ENCODE results near the gene NUP62.

NUP62 gene

GRCh38 chr19:49877020-49877878 lies 52.1 kb downstream of the NUP62 start, which contains the start of the genes AKT1S1 and TBC1D17:
Gene AKT1S1, minus strand, starts transcription at chr19:49877355. Its CDS starts 4,060 bp downstream, at chr19:49873295.
Gene TBC1D17, plus strand, starts transcription at chr19:49877702. Its CDS starts 22 bp downstream, at chr19:49877724.
- peak; percentile 89 for ATAC-seq
- Mint-ChIP-seq H3K4me3 (no peak within 1 kb of the TSS), H3K4me1 (peaks cover 34% of the 10 kb centered on the region), H3K9me3 (no peaks in the 10 kb centered on the region), H3K27me3 (no peaks in the 10 kb centered on the region), H3K36me3 (peaks cover 36% of the 10 kb centered on the region), H3K27ac (no peak within 1 kb of the TSS)

- Mint-ChIP-seq H3K4me3 (no peak overlapping the region), H3K4me1 (peaks cover 37% of the 10 kb centered on the region), H3K27me3 (no peaks in the 10 kb centered on the region), H3K27ac (no peak overlapping the region), H3K36me3 (peaks cover 29% of the 10 kb centered on the region), H3K9me3 (no peaks in the 10 kb centered on the region)
- ATAC-seq, result peak; percentile 79
These were observed 52.8 kb downstream of the NUP62 start for GRCh38 chr19:49876422-49877019.

GRCh38 chr19:49875857-49876421 lies 53.4 kb downstream of the NUP62 start:
- peak; percentile 9 for ATAC-seq
- peaks cover 23% of the 10 kb centered on the region for H3K36me3 Mint-ChIP-seq
- H3K27ac Mint-ChIP-seq, result no peak overlapping the region
- no peak overlapping the region for H3K4me3 Mint-ChIP-seq
- H3K9me3 Mint-ChIP-seq, result no peaks in the 10 kb centered on the region
- no peaks in the 10 kb centered on the region for H3K27me3 Mint-ChIP-seq
- H3K4me1 Mint-ChIP-seq, result peaks cover 37% of the 10 kb centered on the region

GRCh38 chr19:49875177-49875576 lies 54.1 kb downstream of the NUP62 start:
- Mint-ChIP-seq H3K27ac (no peak overlapping the region), H3K9me3 (no peaks in the 10 kb centered on the region), H3K4me3 (no peak overlapping the region), H3K4me1 (peaks cover 45% of the 10 kb centered on the region), H3K27me3 (no peaks in the 10 kb centered on the region), H3K36me3 (peaks cover 15% of the 10 kb centered on the region)
- no peak for ATAC-seq

- peaks cover 47% of the 10 kb centered on the region for H3K4me1 Mint-ChIP-seq
These were observed 54.7 kb downstream of the NUP62 start for GRCh38 chr19:49874503-49875157.

GRCh38 chr19:49873834-49874233 lies 55.5 kb downstream of the NUP62 start:
- no peak for ATAC-seq
- Mint-ChIP-seq H3K27me3 (no peaks in the 10 kb centered on the region), H3K27ac (no peak overlapping the region), H3K9me3 (no peaks in the 10 kb centered on the region), H3K4me1 (peaks cover 43% of the 10 kb centered on the region), H3K4me3 (no peak overlapping the region), H3K36me3 (peaks cover 6% of the 10 kb centered on the region)

More at GRCh38 chr19:49874503-49875157, 54.7 kb downstream of the NUP62 start:
- Mint-ChIP-seq H3K27ac (no peak overlapping the region), H3K36me3 (peaks cover 12% of the 10 kb centered on the region), H3K27me3 (no peaks in the 10 kb centered on the region), H3K4me3 (no peak overlapping the region), H3K9me3 (no peaks in the 10 kb centered on the region)
- no peak for ATAC-seq

- H3K27me3 Mint-ChIP-seq, result no peaks in the 10 kb centered on the region
- no peak for ATAC-seq
- H3K27ac Mint-ChIP-seq, result no peak overlapping the region
- H3K4me1 Mint-ChIP-seq, result peaks cover 38% of the 10 kb centered on the region
- H3K36me3 Mint-ChIP-seq, result peaks cover 3% of the 10 kb centered on the region
- H3K4me3 Mint-ChIP-seq, result no peak overlapping the region
- no peaks in the 10 kb centered on the region for H3K9me3 Mint-ChIP-seq
These were observed 56.2 kb downstream of the NUP62 start for GRCh38 chr19:49873129-49873521.

GRCh38 chr19:49872245-49873128 lies 56.8 kb downstream of the NUP62 start:
- H3K4me3 Mint-ChIP-seq, result no peak overlapping the region

GRCh38 chr19:49871349-49871985 lies 57.8 kb downstream of the NUP62 start:
- Mint-ChIP-seq H3K4me1 (peaks cover 49% of the 10 kb centered on the region), H3K27ac (peak overlapping the region; percentile 45), H3K4me3 (no peak overlapping the region), H3K36me3 (peaks cover 5% of the 10 kb centered on the region), H3K27me3 (no peaks in the 10 kb centered on the region), H3K9me3 (no peaks in the 10 kb centered on the region)
- ATAC-seq, result no peak

More at GRCh38 chr19:49872245-49873128, 56.8 kb downstream of the NUP62 start:
- Mint-ChIP-seq H3K4me1 (peaks cover 41% of the 10 kb centered on the region), H3K27me3 (no peaks in the 10 kb centered on the region), H3K36me3 (no peaks in the 10 kb centered on the region), H3K27ac (peak overlapping the region; percentile 45), H3K9me3 (no peaks in the 10 kb centered on the region)
- no peak for ATAC-seq

- ATAC-seq, result no peak
- H3K27me3 Mint-ChIP-seq, result no peaks in the 10 kb centered on the region
- peaks cover 13% of the 10 kb centered on the region for H3K36me3 Mint-ChIP-seq
- peaks cover 53% of the 10 kb centered on the region for H3K4me1 Mint-ChIP-seq
- H3K27ac Mint-ChIP-seq, result no peak overlapping the region
- no peaks in the 10 kb centered on the region for H3K9me3 Mint-ChIP-seq
- no peak overlapping the region for H3K4me3 Mint-ChIP-seq
These were observed 58.9 kb downstream of the NUP62 start for GRCh38 chr19:49870309-49870901.

- no peaks in the 10 kb centered on the region for H3K27me3 Mint-ChIP-seq
- peaks cover 18% of the 10 kb centered on the region for H3K36me3 Mint-ChIP-seq
- H3K4me3 Mint-ChIP-seq, result no peak overlapping the region
- no peaks in the 10 kb centered on the region for H3K9me3 Mint-ChIP-seq
- no peak overlapping the region for H3K27ac Mint-ChIP-seq
- H3K4me1 Mint-ChIP-seq, result peaks cover 53% of the 10 kb centered on the region
- peak; percentile 87 for ATAC-seq
These were observed 59.6 kb downstream of the NUP62 start for GRCh38 chr19:49869484-49870308.

- ATAC-seq, result peak; percentile 31
- H3K9me3 Mint-ChIP-seq, result no peaks in the 10 kb centered on the region
- no peak overlapping the region for H3K27ac Mint-ChIP-seq
- H3K27me3 Mint-ChIP-seq, result no peaks in the 10 kb centered on the region
- peaks cover 59% of the 10 kb centered on the region for H3K4me1 Mint-ChIP-seq
- H3K36me3 Mint-ChIP-seq, result peaks cover 25% of the 10 kb centered on the region
- H3K4me3 Mint-ChIP-seq, result no peak overlapping the region
These were observed 60.3 kb downstream of the NUP62 start for GRCh38 chr19:49869009-49869483.

All from stimulated activated memory B cell treated with anti-CD40 and anti-IgM and Interleukin-4, amounts not matched to agents 10 μg/mL and 1 μg/mL and 100 μg/mL, for 72 hours (primary cell).